Keratinocyte (primary cell): ENCODE measurements around the gene PCGF3. TPM values are rescaled to one million over a fixed set of nuclear protein-coding genes. Genes with fewer than 3 reads are reported as not detected.
"Not testable (repeated sequence)": the region's sequence is repeated elsewhere in the genome, so short reads cannot be mapped to it uniquely, and the experiment has no call there.

Experiments used
- DNase-seq: peaks from one replicate; pipeline ENCODE4 v3.0.0-alpha.2; 2011; ENCODE audit warnings: low read depth, missing footprints, low spot score
- FAIRE-seq: peaks from 2 replicates; lab custom pipeline; 2011; peaks lifted over from hg19 to GRCh38; lab: Jason Lieb, UNC
- H2AFZ ChIP-seq: 2 replicates; pipeline ENCODE4 v1.6.0; 2012; ENCODE audit warnings: low read length, control low read depth, inconsistent platforms; ENCODE audit not compliant: control insufficient read depth
- H3K27ac ChIP-seq: 2 replicates; pipeline ENCODE4 v1.5.1; 2011; ENCODE audit warnings: low read length; ENCODE audit not compliant: control insufficient read depth, insufficient read depth
- H3K27me3 ChIP-seq: 3 replicates; pipeline ENCODE4 v1.6.0; 2011; ENCODE audit warnings: low read length; ENCODE audit not compliant: control insufficient read depth, insufficient read depth; ENCODE audit errors: extremely low read depth
- H3K36me3 ChIP-seq, 2 experiments: 2 replicates in 1 of 2; 3 replicates in 1 of 2; pipeline ENCODE4 v1.5.1; 2011; ENCODE audit warnings: low read length in 2 of 2, mild to moderate bottlenecking in 1 of 2; ENCODE audit not compliant: control insufficient read depth in 2 of 2, insufficient read depth in 2 of 2; ENCODE audit errors: extremely low read depth in 1 of 2
- H3K4me1 ChIP-seq: 3 replicates; pipeline ENCODE4 v1.5.1; 2011; ENCODE audit warnings: low read length; ENCODE audit not compliant: control insufficient read depth, insufficient read depth; ENCODE audit errors: extremely low read depth
- H3K4me2 ChIP-seq: 3 replicates; pipeline ENCODE4 v1.6.0; 2011; ENCODE audit warnings: low read depth, low read length; ENCODE audit not compliant: control insufficient read depth, insufficient read depth; ENCODE audit errors: extremely low read depth
- H3K4me3 ChIP-seq, 3 experiments: fragments of 200-600 bp in 1 of 3; sonication (generic) in 1 of 3; 2 replicates in 2 of 3; 3 replicates in 1 of 3; pipeline ENCODE4 v1.5.1; 2011 to 2016; ENCODE audit warnings: low read length in 3 of 3, mild to moderate bottlenecking in 3 of 3, control low read depth in 2 of 3, inconsistent platforms in 1 of 3, low read depth in 1 of 3, mixed read lengths in 1 of 3, mixed run types in 1 of 3, moderate library complexity in 1 of 3; ENCODE audit not compliant: control insufficient read depth in 2 of 3, insufficient read depth in 2 of 3; ENCODE audit errors: extremely low read depth in 1 of 3
- H3K79me2 ChIP-seq: 2 replicates; pipeline ENCODE4 v1.6.0; 2012; ENCODE audit warnings: low read length; ENCODE audit not compliant: control insufficient read depth, insufficient read depth
- H3K9ac ChIP-seq: 3 replicates; pipeline ENCODE4 v1.6.0; 2011; ENCODE audit warnings: low read length; ENCODE audit not compliant: control insufficient read depth, insufficient read depth; ENCODE audit errors: extremely low read depth
- H3K9me1 ChIP-seq: 3 replicates; pipeline ENCODE4 v1.6.0; 2011; ENCODE audit warnings: low read length; ENCODE audit not compliant: control insufficient read depth, insufficient read depth; ENCODE audit errors: extremely low read depth
- H3K9me3 ChIP-seq: 2 replicates; pipeline ENCODE4 v1.5.1; 2012; ENCODE audit warnings: low read depth, low read length; ENCODE audit not compliant: control insufficient read depth
- H4K20me1 ChIP-seq: 3 replicates; pipeline ENCODE4 v1.6.0; 2011; ENCODE audit warnings: low read length; ENCODE audit not compliant: control insufficient read depth, insufficient read depth; ENCODE audit errors: extremely low read depth
- EZH2 ChIP-seq: IDR thresholded peaks from one replicate; pipeline ENCODE4 v1.6.1; 2012; ENCODE audit warnings: inconsistent platforms, mild to moderate bottlenecking, low read length, moderate library complexity
- dilution Hi-C: fragments of 300-500 bp; cut with MboI; formaldehyde crosslinking; loops from one replicate; pipeline ENCODE4 v1.7.0; 2020; ENCODE audit warnings: low sequenced_read_pairs; ENCODE audit not compliant: extremely low pct_ligation_motif_present
- polyA plus RNA-seq, 5 experiments: library from polyadenylated mRNA; depleted of rRNA in 3 of 5; stranded (reverse) in 3 of 5; stranded (forward) in 1 of 5; unstranded in 1 of 5; fragments of >200 nt; gene quantifications; 1 replicate in 1 of 5; 2 replicates in 3 of 5; 3 replicates in 1 of 5; pipeline versions ENCODE4 v1.2.1 to v1.2.3, GENCODE V29; 2011 to 2012; ENCODE audit warnings: missing spikeins in 2 of 5, low read depth in 1 of 5, low replicate concordance in 1 of 5
- TF ChIP-seq, protein P1 (sequence below), 3 experiments: IDR thresholded peaks in 1 of 3; conservative IDR thresholded peaks in 1 of 3; optimal IDR thresholded peaks in 1 of 3; 2 replicates in 2 of 3; 3 replicates in 1 of 3; pipeline versions ENCODE3 to v1.5.1; 2011; ENCODE audit warnings: low read length in 3 of 3, mild to moderate bottlenecking in 3 of 3, moderate library complexity in 2 of 3, control low read depth in 1 of 3, inconsistent platforms in 1 of 3; ENCODE audit not compliant: insufficient read depth in 2 of 3; ENCODE audit errors: extremely low read depth in 1 of 3

PCGF3 gene
- polyA plus RNA-seq, 1 donor (not counting 4 experiments of a cell fraction or from before 2014, with no cell fraction given): 40.1 TPM

DNA sequence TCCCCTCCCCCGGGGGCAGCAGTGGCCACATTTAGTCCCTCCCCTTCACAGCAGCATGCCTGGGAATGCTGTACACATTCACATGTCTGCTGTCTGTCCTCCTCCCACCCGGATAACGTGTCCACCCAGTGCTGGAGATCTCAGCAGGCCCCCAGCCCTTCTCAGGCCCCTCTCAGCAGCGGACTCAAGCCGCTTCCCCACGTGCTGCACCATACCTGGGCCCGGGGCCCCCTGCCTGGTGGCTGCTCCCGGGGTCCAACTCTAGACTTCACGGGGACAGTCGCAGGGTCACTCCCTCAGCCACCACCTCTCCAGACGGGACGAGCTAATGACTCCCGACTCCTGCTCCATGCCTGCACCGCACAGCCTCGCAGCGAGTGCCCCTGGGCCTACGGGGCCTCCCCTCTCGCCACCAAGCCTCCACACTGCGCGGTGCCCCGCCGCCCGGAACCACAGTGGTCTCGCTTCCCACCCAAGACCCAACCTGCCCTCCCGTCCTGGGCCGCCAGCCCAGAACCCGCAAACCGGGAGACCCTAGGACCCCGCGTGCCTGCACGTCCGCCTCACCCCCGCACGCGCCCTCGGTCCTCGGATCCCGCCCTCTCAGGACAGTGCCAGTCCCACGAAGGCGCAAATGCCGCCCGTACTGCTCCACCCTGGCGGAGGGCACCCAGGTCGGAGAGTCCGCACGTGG lies 1.3 kb upstream of the PCGF3 start:
- Histone ChIP-seq H2AFZ (no peak overlapping the region), H3K79me2 (peaks cover 28% of the 10 kb centered on the region), H3K27ac (no peak overlapping the region), H3K9ac (no peak overlapping the region), H3K4me3 (no peak overlapping the region), H3K4me1 (peaks cover 29% of the 10 kb centered on the region), H4K20me1 (no peaks in the 10 kb centered on the region), H3K27me3 (no peaks in the 10 kb centered on the region), H3K9me1 (peaks cover 4% of the 10 kb centered on the region), H3K9me3 (no peaks in the 10 kb centered on the region), H3K36me3 (no peaks in the 10 kb centered on the region), H3K4me2 (no peak overlapping the region)
- no peak for FAIRE-seq
- TF ChIP-seq, protein P1, sequence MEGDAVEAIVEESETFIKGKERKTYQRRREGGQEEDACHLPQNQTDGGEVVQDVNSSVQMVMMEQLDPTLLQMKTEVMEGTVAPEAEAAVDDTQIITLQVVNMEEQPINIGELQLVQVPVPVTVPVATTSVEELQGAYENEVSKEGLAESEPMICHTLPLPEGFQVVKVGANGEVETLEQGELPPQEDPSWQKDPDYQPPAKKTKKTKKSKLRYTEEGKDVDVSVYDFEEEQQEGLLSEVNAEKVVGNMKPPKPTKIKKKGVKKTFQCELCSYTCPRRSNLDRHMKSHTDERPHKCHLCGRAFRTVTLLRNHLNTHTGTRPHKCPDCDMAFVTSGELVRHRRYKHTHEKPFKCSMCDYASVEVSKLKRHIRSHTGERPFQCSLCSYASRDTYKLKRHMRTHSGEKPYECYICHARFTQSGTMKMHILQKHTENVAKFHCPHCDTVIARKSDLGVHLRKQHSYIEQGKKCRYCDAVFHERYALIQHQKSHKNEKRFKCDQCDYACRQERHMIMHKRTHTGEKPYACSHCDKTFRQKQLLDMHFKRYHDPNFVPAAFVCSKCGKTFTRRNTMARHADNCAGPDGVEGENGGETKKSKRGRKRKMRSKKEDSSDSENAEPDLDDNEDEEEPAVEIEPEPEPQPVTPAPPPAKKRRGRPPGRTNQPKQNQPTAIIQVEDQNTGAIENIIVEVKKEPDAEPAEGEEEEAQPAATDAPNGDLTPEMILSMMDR (optimal IDR thresholded peaks at IDR 0.05 in 1 of 3, IDR thresholded peaks at IDR 0.05 in 1 of 3, conservative IDR thresholded peaks at IDR 0.05 in 1 of 3; ENCODE audit: extremely low read depth in 1 of 3, insufficient read depth in 2 of 3, low read length in 3 of 3): no peak
- TF ChIP-seq EZH2: no peak
- no peak for DNase-seq
- dilution Hi-C loops: no loop called here

DNA sequence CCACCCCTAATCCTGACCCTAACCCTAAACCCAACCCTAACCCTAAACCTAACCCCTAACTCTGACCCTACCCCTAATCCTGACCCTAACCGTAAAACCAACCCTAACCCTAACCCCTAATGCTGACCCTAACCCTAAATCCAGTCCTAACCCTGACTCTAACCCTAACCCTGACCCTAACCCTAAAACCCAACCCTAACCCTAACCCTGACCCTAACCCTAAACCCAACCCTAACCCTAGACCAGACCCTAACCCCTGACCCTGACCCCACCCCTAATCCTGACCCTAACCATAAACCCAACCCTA lies 708 bp upstream of the PCGF3 start:
- H3K27ac ChIP-seq: peak overlapping the region; percentile 67
- no peak for FAIRE-seq

DNA sequence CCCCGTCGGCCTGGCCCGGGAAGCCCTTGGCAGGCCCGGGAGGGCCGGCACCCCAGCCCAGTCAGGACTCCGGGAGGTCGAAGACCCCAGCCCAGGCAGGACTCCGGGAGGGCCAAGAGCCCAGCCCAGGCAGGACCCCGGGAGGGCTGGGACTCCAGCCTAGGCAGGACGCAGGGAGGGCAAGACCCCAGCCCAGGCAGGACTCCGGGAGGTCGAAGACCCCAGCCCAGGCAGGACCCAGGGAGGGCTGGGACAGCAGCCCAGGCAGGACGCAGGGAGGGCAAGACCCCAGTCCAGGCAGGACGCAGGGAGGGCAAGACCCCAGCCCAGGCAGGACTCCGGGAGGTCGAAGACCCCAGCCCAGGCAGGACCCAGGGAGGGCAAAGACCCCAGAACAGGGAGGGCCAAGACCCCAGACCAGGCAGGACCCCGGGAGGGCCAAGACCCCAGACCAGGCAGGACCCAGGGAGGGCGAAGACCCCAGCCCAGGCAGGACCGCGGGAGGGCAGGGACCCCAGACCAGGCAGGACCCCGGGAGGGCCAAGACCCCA lies 526 bp downstream of the PCGF3 start:
- Histone ChIP-seq H3K4me3 (peak overlapping the region; percentile 83 to 96 (median 89)), H3K79me2 (peaks cover 45% of the 10 kb centered on the region), H3K27ac (peak overlapping the region; percentile 79), H3K4me2 (peak overlapping the region; percentile 58), H3K9ac (peak overlapping the region; percentile 97), H3K4me1 (peaks cover 21% of the 10 kb centered on the region)
- H3K36me3 ChIP-seq, H3K9me3 ChIP-seq, dilution Hi-C loops, H2AFZ ChIP-seq, H3K27me3 ChIP-seq, FAIRE-seq, H3K9me1 ChIP-seq, DNase-seq, H4K20me1 ChIP-seq: not testable (repeated sequence)

More for the DNA sequence above, 708 bp upstream of the PCGF3 start:
- Histone ChIP-seq H4K20me1 (no peaks in the 10 kb centered on the region), H3K9me3 (no peaks in the 10 kb centered on the region), H3K79me2 (peaks cover 34% of the 10 kb centered on the region), H3K4me3 (peak overlapping the region; percentile 61 to 96 (median 69)), H3K4me1 (peaks cover 23% of the 10 kb centered on the region), H3K9me1 (peaks cover 4% of the 10 kb centered on the region), H3K4me2 (peak overlapping the region; percentile 92), H2AFZ (no peak overlapping the region), H3K36me3 (peaks cover 0 to 2% of the 10 kb centered on the region in 2 experiments), H3K27me3 (no peaks in the 10 kb centered on the region), H3K9ac (peak overlapping the region; percentile 68)
- TF ChIP-seq EZH2: no peak
- TF ChIP-seq, protein P1 (optimal IDR thresholded peaks at IDR 0.05 in 1 of 3, IDR thresholded peaks at IDR 0.05 in 1 of 3, conservative IDR thresholded peaks at IDR 0.05 in 1 of 3; ENCODE audit: extremely low read depth in 1 of 3, insufficient read depth in 2 of 3, low read length in 3 of 3): no peak
- no peak for DNase-seq
- dilution Hi-C loops: no loop called here
